HL-60 (cell line): Measurements from ENCODE around the gene NOTCH4.

Experiments
- DNase-seq, 2 experiments: peaks; one replicate each; pipeline ENCODE4 v3.0.0-alpha.2; 2010 to 2020; ENCODE audit warnings: low read depth in 1 of 2, low spot score in 1 of 2
- H3K27ac ChIP-seq: fragments of 250-450 bp; sonication (Bioruptor Pico); replicated peaks from 2 replicates; pipeline ENCODE4 v1.5.1; 2020; ENCODE audit warnings: mild to moderate bottlenecking, moderate library complexity
- H3K27me3 ChIP-seq: fragments of 250-450 bp; sonication (Bioruptor Pico); 2 replicates; pipeline ENCODE4 v1.5.1; 2021; ENCODE audit warnings: mild to moderate bottlenecking, moderate library complexity; ENCODE audit not compliant: insufficient read depth, poor library complexity, severe bottlenecking
- H3K4me3 ChIP-seq: replicated peaks from 2 replicates; pipeline ENCODE4 v1.5.1; 2011; ENCODE audit warnings: mild to moderate bottlenecking, control low read depth, low read length; ENCODE audit not compliant: insufficient read depth
- CTCF ChIP-seq: IDR thresholded peaks from one replicate; pipeline ENCODE4 v1.5.1; 2011; ENCODE audit warnings: low read length, control low read depth, inconsistent platforms; ENCODE audit not compliant: insufficient read depth
- GABPA ChIP-seq: IDR thresholded peaks from 2 replicates; pipeline ENCODE4 v1.6.1; 2012; ENCODE audit warnings: low read depth
- POLR2AphosphoS5 ChIP-seq: IDR thresholded peaks from 2 replicates; pipeline ENCODE4 v1.6.1; 2012; ENCODE audit warnings: low read depth
- REST ChIP-seq: IDR thresholded peaks from 2 replicates; pipeline ENCODE4 v1.6.1; 2012; ENCODE audit warnings: low read depth; ENCODE audit not compliant: insufficient replicate concordance
- SPI1 ChIP-seq: IDR thresholded peaks from 2 replicates; pipeline ENCODE4 v1.6.1; 2012; ENCODE audit warnings: low read depth, mild to moderate bottlenecking, borderline replicate concordance

NOTCH4 gene

GRCh38 chr6:32239462-32239861, 15.6 kb upstream of the NOTCH4 start:
- Histone ChIP-seq H3K27ac (no peak overlapping the region), H3K4me3 (no peak overlapping the region), H3K27me3 (no peaks in the 10 kb centered on the region)
- no peak for DNase-seq
- TF ChIP-seq CTCF (no peak), REST (no peak)

- TF ChIP-seq POLR2AphosphoS5, result no peak
- TF ChIP-seq REST, result no peak
- no peak for TF ChIP-seq GABPA
- TF ChIP-seq SPI1, result no peak
- TF ChIP-seq CTCF, result no peak
- Histone ChIP-seq H3K27ac (no peak overlapping the region), H3K4me3 (no peak overlapping the region), H3K27me3 (no peaks in the 10 kb centered on the region)
- DNase-seq, result no peak
Measured at GRCh38 chr6:32234934-32235333, 11.1 kb upstream of the NOTCH4 start.

GRCh38 chr6:32226434-32226833, 2.6 kb upstream of the NOTCH4 start:
- DNase-seq, result no peak
- H3K27me3 ChIP-seq, result no peaks in the 10 kb centered on the region
- H3K4me3 ChIP-seq, result no peak overlapping the region
- no peak for TF ChIP-seq POLR2AphosphoS5
- no peak for TF ChIP-seq GABPA
- no peak for TF ChIP-seq REST
- no peak for TF ChIP-seq CTCF
- TF ChIP-seq SPI1, result no peak
- H3K27ac ChIP-seq, result no peak overlapping the region
